Panc1 (cell line): ENCODE measurements around the gene DYRK1A.

Source experiments
- CTCF ChIP-seq: fragments of 450-650 bp; IDR thresholded peaks from 2 replicates; pipeline ENCODE4 v1.5.1; 2017; ENCODE audit warnings: mild to moderate bottlenecking
- POLR2AphosphoS5 ChIP-seq: IDR thresholded peaks from 2 replicates; pipeline ENCODE4 v1.6.1; 2012; ENCODE audit warnings: mild to moderate bottlenecking, low read depth, low read length, moderate library complexity
- SIN3A ChIP-seq: IDR thresholded peaks from 2 replicates; pipeline ENCODE4 v1.6.1; 2012; ENCODE audit warnings: low read depth, mild to moderate bottlenecking, low read length, moderate library complexity, borderline replicate concordance; ENCODE audit not compliant: insufficient read depth
- TF ChIP-seq, protein P1 (sequence below), 2 experiments: IDR thresholded peaks; 2 replicates each; pipeline ENCODE4 v1.6.1; 2011 to 2012; ENCODE audit warnings: low read depth in 2 of 2, control low read depth in 1 of 2, low read length in 1 of 2, mild to moderate bottlenecking in 1 of 2, moderate library complexity in 1 of 2; ENCODE audit not compliant: insufficient read depth in 1 of 2

GRCh38 chr21:37322084-37322483 is 44.5 kb upstream of the DYRK1A start:
- TF ChIP-seq CTCF (no peak), SIN3A (no peak), POLR2AphosphoS5 (no peak)
- TF ChIP-seq, protein P1, sequence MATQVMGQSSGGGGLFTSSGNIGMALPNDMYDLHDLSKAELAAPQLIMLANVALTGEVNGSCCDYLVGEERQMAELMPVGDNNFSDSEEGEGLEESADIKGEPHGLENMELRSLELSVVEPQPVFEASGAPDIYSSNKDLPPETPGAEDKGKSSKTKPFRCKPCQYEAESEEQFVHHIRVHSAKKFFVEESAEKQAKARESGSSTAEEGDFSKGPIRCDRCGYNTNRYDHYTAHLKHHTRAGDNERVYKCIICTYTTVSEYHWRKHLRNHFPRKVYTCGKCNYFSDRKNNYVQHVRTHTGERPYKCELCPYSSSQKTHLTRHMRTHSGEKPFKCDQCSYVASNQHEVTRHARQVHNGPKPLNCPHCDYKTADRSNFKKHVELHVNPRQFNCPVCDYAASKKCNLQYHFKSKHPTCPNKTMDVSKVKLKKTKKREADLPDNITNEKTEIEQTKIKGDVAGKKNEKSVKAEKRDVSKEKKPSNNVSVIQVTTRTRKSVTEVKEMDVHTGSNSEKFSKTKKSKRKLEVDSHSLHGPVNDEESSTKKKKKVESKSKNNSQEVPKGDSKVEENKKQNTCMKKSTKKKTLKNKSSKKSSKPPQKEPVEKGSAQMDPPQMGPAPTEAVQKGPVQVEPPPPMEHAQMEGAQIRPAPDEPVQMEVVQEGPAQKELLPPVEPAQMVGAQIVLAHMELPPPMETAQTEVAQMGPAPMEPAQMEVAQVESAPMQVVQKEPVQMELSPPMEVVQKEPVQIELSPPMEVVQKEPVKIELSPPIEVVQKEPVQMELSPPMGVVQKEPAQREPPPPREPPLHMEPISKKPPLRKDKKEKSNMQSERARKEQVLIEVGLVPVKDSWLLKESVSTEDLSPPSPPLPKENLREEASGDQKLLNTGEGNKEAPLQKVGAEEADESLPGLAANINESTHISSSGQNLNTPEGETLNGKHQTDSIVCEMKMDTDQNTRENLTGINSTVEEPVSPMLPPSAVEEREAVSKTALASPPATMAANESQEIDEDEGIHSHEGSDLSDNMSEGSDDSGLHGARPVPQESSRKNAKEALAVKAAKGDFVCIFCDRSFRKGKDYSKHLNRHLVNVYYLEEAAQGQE (IDR thresholded peaks at IDR 0.05; ENCODE audit: insufficient read depth in 1 of 2, low read depth in 2 of 2, low read length in 1 of 2) = no peak
